Mucosa of descending colon (tissue), 3 donors: ENCODE data around the gene NBAS. TPM values are rescaled to one million over a fixed set of nuclear protein-coding genes. Genes with fewer than 3 reads are reported as not detected.
A peak's percentile ranks its signal among the peaks of the same experiment; 100 is the strongest.

Experiments
- ATAC-seq: fragments of 200-7000 bp; cut with Tn5 transposase; one replicate; pipeline ENCODE4 v1.9.1; 2020; ENCODE audit warnings: mild to moderate bottlenecking, moderate library complexity
- DNase-seq, 3 donors: peaks; one replicate each; pipeline ENCODE4 v3.0.0-alpha.2; 2020
- H3K36me3 ChIP-seq: fragments of 200-600 bp; one replicate; pipeline ENCODE4 v1.8.0; 2021; ENCODE audit warnings: low read depth, mild to moderate bottlenecking
- H3K4me1 ChIP-seq: fragments of 200-600 bp; one replicate; pipeline ENCODE4 v1.8.0; 2021; ENCODE audit warnings: low read depth, mild to moderate bottlenecking
- H3K4me3 ChIP-seq: fragments of 200-600 bp; one replicate; pipeline ENCODE4 v1.8.0; 2021; ENCODE audit warnings: mild to moderate bottlenecking
- H3K9me3 ChIP-seq: fragments of 200-600 bp; one replicate; pipeline ENCODE4 v1.8.0; 2021; ENCODE audit warnings: mild to moderate bottlenecking
- CTCF ChIP-seq: fragments of 200-600 bp; IDR thresholded peaks from one replicate; pipeline ENCODE4 v1.8.0; 2022; ENCODE audit warnings: antibody characterized with exemption, mild to moderate bottlenecking
- intact Hi-C, 2 donors: fragments of 100-400 bp; cut with DNase I in 1 of 2; cut with micrococcal nuclease in 1 of 2; formaldehyde crosslinking; loops; one replicate each; pipeline versions ENCODE4 v1.11.0 to v1.11.1; 2022; cut with DNase I, micrococcal nuclease
- total RNA-seq, 3 donors: library from RNA; stranded (reverse); fragmentation: NEBNext Ultra II Directional in 2 of 3; extraction: Animal tissue kit (Norgen Biotek cat#: 25700) in 2 of 3; gene quantifications; one replicate each; pipeline versions ENCODE4 v1.2.1 to v1.2.4, GENCODE V29; 2021 to 2023
- donor health status: DM: no; HTN: no; CAD: no; lungs with moderate emphysema.
- donor health status: DM: no; HTN: no; CAD: no.
- donor health status: DM: no; HTN: yes; CAD: no.

The NBAS gene
- total RNA-seq, 3 donors from 2014 or later, result 25.8 to 50.2 (median 32.8) TPM

- Histone ChIP-seq H3K4me3 (no peak overlapping the region), H3K4me1 (no peaks in the 10 kb centered on the region), H3K36me3 (no peaks in the 10 kb centered on the region), H3K9me3 (no peaks in the 10 kb centered on the region)
- TF ChIP-seq CTCF, result no peak
- ATAC-seq, result no peak
- intact Hi-C loops, result no loop called here
- no peak for DNase-seq
Measured at GRCh38 chr2:15303874-15304273, 257.3 kb downstream of the NBAS start.

- Histone ChIP-seq H3K36me3 (no peaks in the 10 kb centered on the region), H3K4me1 (no peaks in the 10 kb centered on the region), H3K9me3 (no peaks in the 10 kb centered on the region), H3K4me3 (no peak overlapping the region)
- ATAC-seq, result no peak
- no peak for DNase-seq
- intact Hi-C loops, result no loop called here
- no peak for TF ChIP-seq CTCF
Measured at GRCh38 chr2:15302154-15302553, 259.0 kb downstream of the NBAS start.

GRCh38 chr2:15300624-15301573 lies 260.2 kb downstream of the NBAS start:
- H3K9me3 ChIP-seq, result no peaks in the 10 kb centered on the region
- H3K36me3 ChIP-seq, result no peaks in the 10 kb centered on the region
- H3K4me1 ChIP-seq, result no peaks in the 10 kb centered on the region
- no peak for TF ChIP-seq CTCF
- no peak for DNase-seq
- no peak overlapping the region for H3K4me3 ChIP-seq
- ATAC-seq, result no peak
- intact Hi-C loops, result no loop called here

GRCh38 chr2:15299904-15300520 lies 261.1 kb downstream of the NBAS start:
- no peak overlapping the region for H3K4me3 ChIP-seq
- H3K9me3 ChIP-seq, result no peaks in the 10 kb centered on the region
- intact Hi-C loops, result no loop called here
- no peak for TF ChIP-seq CTCF
- no peak for DNase-seq
- ATAC-seq, result no peak
- no peaks in the 10 kb centered on the region for H3K4me1 ChIP-seq
- no peaks in the 10 kb centered on the region for H3K36me3 ChIP-seq

GRCh38 chr2:15298770-15299169 lies 262.4 kb downstream of the NBAS start:
- DNase-seq, result peak in 1 of 3 donors; percentile 3
- H3K9me3 ChIP-seq, result no peaks in the 10 kb centered on the region
- no peaks in the 10 kb centered on the region for H3K4me1 ChIP-seq
- H3K36me3 ChIP-seq, result no peaks in the 10 kb centered on the region
- no peak for TF ChIP-seq CTCF
- intact Hi-C loops, result no loop called here
- ATAC-seq, result peak; percentile 13
- H3K4me3 ChIP-seq, result no peak overlapping the region
